ENCODE measurements around the gene SH3PXD2A. TPM values are rescaled to one million over a fixed set of nuclear protein-coding genes. Genes with fewer than 3 reads are reported as not detected.

SH3PXD2A gene, protein sequence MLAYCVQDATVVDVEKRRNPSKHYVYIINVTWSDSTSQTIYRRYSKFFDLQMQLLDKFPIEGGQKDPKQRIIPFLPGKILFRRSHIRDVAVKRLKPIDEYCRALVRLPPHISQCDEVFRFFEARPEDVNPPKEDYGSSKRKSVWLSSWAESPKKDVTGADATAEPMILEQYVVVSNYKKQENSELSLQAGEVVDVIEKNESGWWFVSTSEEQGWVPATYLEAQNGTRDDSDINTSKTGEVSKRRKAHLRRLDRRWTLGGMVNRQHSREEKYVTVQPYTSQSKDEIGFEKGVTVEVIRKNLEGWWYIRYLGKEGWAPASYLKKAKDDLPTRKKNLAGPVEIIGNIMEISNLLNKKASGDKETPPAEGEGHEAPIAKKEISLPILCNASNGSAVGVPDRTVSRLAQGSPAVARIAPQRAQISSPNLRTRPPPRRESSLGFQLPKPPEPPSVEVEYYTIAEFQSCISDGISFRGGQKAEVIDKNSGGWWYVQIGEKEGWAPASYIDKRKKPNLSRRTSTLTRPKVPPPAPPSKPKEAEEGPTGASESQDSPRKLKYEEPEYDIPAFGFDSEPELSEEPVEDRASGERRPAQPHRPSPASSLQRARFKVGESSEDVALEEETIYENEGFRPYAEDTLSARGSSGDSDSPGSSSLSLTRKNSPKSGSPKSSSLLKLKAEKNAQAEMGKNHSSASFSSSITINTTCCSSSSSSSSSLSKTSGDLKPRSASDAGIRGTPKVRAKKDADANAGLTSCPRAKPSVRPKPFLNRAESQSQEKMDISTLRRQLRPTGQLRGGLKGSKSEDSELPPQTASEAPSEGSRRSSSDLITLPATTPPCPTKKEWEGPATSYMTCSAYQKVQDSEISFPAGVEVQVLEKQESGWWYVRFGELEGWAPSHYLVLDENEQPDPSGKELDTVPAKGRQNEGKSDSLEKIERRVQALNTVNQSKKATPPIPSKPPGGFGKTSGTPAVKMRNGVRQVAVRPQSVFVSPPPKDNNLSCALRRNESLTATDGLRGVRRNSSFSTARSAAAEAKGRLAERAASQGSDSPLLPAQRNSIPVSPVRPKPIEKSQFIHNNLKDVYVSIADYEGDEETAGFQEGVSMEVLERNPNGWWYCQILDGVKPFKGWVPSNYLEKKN
- 1.2 and 1.7 TPM in 2 replicates for total RNA-seq (2014; rRNA removed; shearing (Covaris generic))

DNA sequence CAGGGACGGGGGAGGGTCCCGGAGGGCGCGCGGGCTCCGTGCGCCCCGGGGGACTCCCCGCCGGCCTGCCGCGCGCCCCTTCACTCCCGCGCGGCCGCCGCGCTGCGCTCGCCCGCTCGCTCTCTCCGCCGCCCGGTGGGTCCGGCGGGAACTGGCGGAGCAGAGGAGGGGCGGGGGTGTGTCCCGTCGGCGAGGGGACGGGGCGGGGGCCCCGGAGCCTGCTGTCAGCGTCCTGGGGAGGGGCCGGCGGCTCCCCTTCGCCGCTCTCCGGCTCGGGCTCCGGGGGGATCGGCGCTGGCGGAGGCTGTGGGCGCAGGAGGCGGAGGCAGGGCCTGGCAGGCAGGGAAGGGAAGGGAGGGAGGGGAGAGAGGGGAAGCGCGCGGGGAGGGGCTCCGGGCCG is at the start of gene SH3PXD2A:
SH3PXD2A (minus strand) TSS at position 153 of the 400 bp plus-strand sequence. CDS start 310 bp downstream, outside the sequence.
- no peak for DNase-seq (ENCODE audit: low spot score)

GRCh38 chr10:103901299-103901698 is 45.9 kb upstream of the SH3PXD2A start:
- no peak for DNase-seq (ENCODE audit: low spot score)

DNA sequence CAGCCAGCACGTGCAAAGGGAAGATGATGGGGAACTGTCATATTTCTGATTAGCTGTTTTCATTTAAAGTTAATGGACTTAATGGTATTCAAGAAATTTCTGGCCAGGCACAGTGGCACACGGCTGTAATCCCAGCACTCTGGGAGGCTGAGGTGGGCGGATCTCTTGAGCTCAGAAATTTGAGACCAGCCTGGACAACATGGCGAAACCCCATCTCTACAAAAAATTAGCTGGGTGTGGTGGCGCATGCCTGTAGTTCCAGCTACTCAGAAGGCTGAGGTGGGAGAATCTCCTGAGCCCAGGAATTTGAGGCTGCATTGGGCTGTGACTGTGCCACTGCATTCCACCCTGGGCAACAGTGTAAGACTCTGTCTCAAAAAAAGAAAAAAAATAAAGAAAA is 43.9 kb upstream of the SH3PXD2A start:
- DNase-seq (ENCODE audit: low spot score), result no peak

GRCh38 chr10:103897241-103897774 is 41.9 kb upstream of the SH3PXD2A start:
- no peak for DNase-seq (ENCODE audit: low spot score)

DNA sequence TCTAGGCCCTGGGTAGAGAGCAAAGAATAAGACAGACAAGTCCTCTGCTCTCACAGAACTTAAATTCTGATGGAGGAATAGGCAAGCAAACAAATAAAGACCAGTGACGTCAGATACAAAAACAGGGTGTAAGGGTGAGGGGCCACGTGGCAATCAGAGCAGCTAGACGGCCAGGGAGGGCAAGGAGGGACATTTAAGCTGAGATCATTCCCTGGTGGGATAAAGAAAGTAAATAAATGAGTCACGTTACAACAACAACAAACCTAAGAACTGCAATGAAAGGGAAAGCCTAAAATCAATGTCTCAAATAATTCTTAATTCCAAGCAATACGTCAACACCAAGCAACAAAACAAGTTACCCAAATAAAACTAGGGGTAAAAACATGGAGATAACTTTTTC is 40.8 kb upstream of the SH3PXD2A start:
- peak; percentile 68 for DNase-seq (ENCODE audit: low spot score)

DNA sequence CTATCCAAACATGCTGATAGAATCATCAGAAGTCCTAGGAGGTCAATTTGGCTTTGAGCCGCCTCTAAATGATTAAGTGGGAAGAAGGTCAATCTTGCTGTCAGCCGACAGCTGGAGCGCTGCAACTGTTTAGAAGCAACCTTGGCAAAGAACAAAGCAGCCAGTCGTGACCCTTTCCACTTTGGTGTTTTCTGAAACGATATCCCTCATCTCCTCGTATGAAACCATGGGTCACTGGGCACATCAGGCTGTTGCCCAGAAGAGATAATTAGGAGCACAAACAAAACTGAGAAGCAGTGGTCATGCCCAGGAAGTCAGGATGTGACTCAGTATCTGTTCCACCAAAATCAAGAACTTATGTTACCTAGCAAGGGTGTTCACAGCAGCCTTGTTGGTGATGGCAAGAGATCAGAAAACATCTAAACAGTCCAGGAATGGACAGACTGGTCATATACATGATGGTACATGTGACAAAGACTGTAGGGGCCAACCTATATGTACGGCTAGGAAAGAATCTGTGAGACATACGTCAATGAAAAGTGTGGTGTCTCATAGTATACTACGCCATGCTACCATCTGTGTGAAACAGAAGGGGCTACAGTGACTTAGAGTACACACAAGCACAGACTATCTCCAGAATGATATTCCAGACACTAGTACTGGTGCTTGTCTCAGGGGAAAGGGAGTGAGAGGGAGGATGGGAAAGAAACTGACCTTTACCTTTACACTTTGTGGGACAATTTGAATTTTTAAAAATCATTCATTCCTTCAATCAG is 40.2 kb upstream of the SH3PXD2A start:
- peak; percentile 57 for DNase-seq (ENCODE audit: low spot score)

GRCh38 chr10:103894441-103894864 is 39.1 kb upstream of the SH3PXD2A start:
- DNase-seq (ENCODE audit: low spot score), result no peak

DNA sequence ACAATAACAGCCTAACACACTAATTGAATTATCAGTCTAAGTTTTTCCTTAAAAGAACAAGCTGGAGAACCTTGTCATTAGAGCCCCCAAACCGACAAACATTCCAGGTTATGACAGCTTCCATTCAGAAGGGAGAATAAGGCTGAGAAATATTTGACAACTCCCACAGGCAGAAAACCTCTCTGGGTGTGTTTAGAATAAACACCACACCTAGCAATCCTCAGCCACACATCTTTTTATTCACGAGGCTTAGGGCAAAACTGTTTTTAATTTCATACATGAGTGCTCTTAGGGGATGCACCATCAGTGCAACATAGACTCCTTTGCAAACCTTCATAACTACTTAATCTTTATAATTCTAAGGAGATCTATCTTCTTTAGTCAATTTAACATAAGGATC is 38.4 kb upstream of the SH3PXD2A start:
- no peak for DNase-seq (ENCODE audit: low spot score)

DNA sequence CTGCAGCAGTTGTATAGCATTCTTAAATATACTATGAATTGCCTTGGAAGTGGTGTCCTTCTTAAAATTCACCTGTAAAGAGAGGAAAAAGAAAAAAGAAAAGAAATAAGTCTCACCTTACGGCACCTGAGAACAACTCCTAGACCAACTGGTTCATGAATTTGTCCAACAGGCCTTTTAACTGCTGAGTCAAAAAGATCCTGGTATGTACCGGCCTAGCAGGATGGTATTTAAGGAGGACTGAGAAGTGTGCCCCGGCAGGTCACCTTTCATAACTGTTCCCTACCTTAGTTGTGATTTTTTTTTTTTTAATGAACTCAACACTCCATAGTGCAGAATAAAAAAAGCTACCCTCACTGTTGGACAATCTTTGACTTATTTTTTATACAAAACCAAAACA is 36.8 kb upstream of the SH3PXD2A start:
- no peak for DNase-seq (ENCODE audit: low spot score)

- DNase-seq (ENCODE audit: low spot score), result no peak
Observed at GRCh38 chr10:103890688-103891087, 35.3 kb upstream of the SH3PXD2A start.

DNA sequence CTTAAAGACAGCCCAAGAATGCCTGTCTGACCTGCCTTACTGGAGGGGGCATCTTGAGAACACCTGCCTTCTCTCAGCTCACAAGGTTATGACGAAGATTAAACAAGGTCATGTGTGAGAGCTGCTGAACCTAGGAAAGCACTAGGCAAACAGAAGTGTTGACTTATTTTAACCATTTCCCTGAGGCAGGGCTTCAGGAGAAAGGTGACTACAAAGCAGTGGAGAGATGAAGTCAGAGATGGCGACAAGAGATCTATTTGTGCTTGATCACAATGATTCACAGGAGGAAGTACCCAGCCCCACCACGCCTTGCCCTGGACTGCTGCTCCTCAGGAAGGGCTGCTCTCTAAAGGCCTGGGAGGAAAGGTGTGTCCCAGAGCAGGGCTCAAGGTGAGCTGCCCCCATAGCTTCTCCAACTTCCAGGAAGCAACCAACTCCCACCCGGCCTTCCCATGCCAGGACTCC is 34.9 kb upstream of the SH3PXD2A start:
- DNase-seq (ENCODE audit: low spot score), result no peak

- no peak for DNase-seq (ENCODE audit: low spot score)
Observed at GRCh38 chr10:103889121-103889720, 33.8 kb upstream of the SH3PXD2A start.

DNA sequence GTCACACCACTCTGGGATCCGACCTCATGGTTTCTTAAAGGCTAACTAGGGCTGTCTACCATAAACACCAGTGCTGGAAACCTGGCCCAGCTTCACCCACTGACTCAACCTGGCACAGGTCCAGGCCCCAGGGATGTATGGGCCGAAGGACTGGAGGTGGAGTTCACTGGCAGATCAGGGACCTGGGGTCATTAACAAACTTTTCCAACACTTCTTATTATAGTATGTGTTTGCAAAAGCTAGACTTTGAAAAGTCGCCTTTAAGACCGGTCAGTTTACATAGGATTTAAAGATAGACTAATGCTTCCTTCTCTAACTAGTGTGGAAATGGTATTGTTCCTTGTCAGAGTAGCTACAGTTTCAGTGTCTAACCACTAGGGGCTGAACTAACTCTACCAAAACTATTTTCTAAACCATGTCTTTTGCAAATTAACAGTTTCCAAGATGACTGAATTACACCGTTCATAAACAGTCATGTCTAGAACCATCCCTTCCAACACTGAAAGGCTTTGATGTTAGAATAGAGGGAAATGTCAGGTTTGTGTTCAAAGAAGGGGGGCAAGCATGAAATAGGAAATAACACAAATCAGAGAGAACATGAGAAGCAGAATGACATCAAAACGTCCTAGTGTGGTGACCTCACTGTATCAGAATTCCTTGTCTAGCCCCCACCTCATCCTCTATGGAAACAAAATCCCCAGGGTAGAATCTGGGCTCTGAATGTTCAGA is 32.9 kb upstream of the SH3PXD2A start:
- DNase-seq (ENCODE audit: low spot score), result peak; percentile 68

- no peak for DNase-seq (ENCODE audit: low spot score)
Observed at GRCh38 chr10:103885617-103886016, 30.2 kb upstream of the SH3PXD2A start.

GRCh38 chr10:103884681-103885139 is 29.3 kb upstream of the SH3PXD2A start:
- peak; percentile 43 for DNase-seq (ENCODE audit: low spot score)

DNA sequence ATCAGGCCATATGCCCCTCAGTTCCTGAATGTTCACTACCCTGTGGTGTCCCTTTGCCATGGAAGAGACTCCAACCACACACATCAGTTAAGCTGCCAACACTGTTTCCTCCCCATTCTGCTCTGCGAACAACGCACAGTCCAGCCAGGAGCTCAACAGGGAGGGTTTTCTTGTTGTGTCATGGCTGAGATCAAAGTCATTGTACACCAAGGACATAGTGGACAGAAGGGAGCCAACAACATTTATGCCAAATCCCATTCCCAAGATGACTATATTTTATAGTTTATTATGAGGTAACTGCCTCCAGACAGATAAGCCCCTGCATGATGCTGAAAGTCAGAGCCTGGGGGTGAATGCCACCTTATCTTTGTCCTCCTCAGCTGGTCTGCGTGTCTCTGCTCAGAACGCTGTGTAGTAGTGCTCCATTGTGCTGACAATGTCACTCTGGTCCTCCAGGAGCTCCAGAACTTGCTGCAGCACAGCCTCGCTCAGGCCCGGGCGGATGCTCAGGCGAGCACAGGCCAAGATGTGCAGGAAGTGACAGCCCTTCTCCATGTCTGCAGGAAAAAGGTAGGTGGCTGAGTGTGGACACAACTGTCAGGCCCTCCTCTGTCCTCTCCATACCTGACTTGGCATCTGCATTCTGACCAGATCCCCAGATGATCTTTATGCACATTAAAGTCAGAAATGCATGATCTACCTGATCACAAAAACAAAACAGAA is 27.1 kb upstream of the SH3PXD2A start:
- DNase-seq (ENCODE audit: low spot score), result no peak

DNA sequence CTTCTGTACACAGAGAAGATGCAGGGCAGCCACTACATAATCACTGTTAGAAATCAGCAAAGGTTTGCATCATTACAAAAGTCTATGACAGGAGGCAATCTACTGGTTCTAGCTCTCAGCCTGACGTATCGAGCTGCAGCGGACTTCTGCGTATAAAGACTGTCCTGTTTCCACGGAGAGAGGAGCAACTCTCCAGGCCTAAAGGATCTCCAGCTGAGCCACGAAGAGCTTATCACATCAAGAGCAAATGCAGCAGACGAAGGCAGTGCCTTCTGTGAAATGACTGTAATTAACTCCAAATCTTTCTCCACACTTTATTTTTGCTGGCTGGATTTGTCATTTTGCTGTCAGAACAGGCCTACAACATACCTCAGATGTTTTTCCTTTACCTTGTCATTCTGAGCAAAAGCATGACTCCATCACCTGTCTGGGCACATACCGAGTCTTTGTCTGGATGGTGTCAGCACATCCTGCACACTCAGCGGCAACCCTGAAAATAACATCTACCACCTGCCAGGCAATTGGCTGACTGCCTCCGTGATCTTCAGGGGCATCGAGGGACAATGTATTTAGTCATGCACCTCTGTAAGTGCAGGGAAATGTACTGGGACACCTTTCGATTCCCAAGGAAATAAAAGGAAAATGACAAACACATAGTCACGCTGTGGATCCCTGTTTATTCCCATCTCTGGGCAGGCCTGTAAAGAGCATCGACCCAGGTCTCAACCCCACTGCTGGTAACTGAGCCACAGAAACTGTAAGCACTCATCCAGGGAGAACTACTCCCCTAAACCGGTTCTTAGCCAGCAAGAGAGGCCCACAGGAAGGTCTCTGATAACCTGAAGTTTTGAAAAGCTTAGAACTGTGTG is 26.3 kb upstream of the SH3PXD2A start:
- no peak for DNase-seq (ENCODE audit: low spot score)

DNA sequence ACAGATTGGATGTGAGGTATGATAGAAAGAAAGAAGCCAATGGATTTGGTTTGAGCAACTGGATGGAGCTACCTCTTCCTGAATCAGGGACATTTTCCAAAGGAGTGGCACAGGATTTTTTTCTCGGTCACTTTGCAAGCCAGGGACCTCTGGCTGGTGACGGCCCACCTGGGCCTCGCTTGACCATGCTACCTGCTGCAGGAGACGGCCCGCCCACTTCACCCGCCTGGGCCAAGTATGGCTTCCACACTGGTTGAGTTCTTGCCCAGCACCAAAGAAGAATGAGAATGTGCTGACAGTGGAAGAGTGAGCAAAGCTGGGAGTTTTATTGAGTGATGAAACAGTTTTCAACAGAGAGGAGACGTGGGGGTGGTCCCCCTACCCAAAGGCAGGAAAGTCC is 24.5 kb upstream of the SH3PXD2A start:
- DNase-seq (ENCODE audit: low spot score), result no peak

Measured in H4 (cell line).